Nucleus accumbens (tissue), 56 donors: ENCODE data around the gene TMEM154.

Experiments
- DNase-seq, 56 donors: peaks; one replicate each; lab custom pipeline; 2025; lab: John Stamatoyannopoulos, UW

Gene TMEM154

DNA sequence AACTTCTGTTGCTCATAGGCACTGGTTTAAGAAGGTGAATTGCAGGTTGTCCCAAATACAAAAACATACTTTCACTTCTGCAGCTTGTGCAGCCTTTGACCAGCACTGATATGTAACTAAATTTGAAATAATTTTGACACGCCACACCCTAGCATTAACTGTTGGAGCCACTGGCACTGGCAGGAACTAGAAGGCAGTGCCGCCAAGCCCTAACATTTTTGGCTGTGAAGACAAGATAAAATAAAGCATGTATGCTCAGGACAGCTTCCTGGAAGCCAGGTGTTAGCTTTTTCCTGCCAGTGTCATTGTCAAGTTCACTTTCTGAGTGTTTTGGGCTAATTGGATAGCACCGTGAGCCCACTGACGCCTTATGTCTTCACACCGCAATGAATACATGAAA lies 78.6 kb downstream of the TMEM154 start:
- DNase-seq: no peak

DNA sequence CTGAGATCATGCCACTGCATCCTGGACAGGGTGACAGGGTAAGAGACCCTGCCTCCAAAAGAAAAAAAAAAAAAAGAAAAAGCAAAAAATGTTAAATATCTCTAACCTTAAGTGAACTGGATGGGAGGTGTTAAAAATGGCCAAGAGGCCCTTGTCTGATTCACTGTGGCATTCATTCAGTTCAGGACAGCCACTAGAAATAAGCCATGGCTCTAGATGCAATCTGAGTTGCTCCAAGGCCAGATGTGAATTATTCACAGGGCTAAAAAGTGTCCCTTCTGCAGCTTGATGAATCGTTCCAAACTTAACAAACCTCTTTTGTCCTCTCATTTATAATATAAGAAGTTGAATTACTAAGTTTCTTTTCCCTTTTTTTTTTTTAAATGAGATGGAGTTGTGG lies 80.2 kb downstream of the TMEM154 start:
- DNase-seq: no peak

DNA sequence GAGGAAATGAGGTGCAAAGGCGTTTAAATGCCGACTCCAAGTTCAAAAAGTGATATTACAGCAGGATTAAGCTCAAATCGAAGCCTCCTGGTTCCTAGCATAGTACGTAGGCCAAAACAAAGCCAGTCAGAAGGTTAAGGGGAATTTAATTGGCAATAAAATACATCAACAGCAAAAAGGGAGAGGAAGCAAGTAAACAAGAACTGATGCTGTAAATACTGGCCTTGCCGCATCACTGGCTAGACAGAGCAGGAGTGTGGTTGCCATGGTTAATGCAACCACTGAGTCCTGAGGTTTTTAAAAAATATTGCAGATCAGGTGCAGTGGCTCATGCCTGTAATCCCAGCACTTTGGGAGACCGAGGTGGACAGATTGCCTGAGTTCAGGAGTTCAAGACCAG lies 80.7 kb downstream of the TMEM154 start:
- DNase-seq: no peak

DNA sequence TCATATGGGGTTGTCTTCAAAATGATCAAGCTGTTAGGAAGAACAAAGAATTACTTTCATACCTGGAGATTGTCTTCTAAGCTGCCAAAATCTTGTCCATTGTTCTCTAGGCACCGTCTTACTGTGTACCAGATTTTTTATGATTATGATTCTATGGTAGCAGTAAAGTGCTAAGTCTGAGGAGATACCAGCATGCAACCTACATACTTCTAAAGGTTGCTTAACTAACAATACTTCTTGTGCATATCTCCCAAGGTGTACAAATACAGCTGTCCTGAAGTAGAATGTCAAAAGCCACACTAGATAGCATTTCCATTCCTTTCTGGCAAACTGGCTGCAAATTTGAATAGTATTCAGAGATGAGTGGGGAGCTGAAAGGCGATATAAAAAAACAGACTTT lies 81.3 kb downstream of the TMEM154 start:
- DNase-seq: no peak

DNA sequence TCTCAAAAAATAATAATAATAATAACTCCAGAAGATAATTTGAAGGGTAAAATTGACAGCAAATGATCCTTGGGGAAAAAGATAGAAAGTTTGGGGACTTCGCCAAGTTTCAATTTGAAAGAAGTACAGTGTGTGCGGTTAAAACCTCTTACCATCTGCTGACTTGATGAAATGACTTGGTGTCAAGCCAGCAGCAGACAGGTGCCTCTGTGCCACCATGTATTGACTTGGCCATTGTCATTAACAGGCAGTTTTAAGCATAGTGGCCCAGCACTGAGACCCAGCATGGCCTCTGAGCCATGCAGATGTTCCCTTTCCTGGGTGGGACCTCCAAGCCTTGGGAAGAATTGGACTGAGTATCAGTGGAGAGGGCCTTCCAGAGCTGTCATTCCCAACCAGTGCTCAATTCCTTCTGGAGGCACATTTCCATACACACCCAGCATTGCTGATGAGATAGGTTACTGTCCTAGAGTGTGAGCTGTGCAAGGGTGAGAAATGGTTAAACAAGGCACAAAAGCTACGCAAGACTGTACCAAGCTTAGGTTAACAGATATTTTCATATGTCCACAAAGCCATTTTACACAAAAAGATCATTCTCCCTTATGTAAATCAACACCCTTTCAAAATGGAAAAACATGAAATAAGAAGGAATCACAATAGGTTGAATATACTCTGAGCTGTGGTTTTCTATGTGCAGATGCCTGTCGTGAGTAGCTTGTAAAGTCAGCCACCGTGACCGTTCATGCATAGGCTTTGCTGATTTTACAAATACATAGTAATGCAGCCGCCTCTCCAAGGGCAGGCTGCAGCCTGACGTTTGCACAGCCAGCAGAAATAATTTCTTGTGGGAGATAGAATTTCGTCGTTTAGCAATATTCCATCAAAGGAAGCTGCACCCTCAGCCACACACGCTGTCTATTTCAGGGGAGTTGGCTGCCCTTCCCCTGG lies 84.5 kb downstream of the TMEM154 start:
- DNase-seq: no peak

DNA sequence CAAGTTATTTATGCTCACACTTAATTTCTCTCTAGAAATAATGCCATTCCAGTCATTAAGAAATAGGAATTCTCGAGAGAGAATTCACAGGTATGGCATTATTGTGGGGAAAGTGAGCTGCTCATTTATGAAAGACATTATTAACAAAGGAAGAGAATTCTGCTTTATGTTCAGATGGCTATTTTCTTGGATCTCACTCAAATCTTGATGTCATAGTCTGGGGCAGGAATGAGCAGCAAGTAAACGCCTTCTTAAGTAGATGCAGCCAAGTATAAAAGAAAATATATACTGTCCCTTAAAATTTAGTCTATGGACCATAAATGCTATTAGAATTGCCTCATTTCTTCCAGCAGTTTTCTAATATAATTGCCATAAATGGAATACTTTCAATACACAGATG lies 85.7 kb downstream of the TMEM154 start:
- no peak for DNase-seq

DNA sequence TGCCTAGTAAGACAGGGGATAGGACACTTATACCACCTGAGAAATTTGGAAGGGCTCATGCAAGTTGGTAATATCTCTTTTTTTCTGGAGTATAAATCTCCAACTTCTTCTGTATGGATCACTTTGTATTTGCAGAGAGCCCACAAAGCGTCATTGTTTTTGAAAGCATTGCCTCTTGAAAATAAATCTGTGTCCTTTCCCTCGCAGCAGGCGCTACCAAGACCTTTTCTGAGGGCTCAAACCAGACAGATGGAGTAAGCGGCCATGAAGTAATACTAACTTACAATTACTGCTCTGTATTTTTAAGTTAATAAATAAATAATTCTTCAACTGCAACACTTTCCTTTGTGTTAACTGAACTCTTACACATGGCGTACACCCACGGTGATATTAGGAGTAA lies 87.9 kb downstream of the TMEM154 start:
- peak in 1 of 56 donors; percentile 7 for DNase-seq

DNA sequence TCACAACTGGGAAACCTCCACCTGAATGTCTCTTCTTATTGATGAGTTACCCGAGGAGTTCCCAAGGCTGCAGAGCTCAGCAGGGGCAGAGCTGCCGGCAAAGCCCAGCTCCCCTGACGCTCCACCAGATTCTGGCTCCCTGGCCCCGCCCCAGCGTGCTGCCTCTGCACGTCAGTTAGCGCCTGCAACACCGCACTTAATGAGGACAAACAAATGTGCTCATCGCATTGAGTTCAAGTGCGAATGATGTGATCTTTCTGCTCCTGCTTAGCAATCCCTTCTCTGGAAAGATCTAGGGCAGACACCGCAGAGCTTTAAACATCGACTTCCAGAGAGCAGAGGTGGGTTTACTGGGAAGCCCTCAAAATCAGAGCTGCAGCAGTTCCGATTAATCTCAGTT lies 88.4 kb downstream of the TMEM154 start:
- peak in 17 of 56 donors; percentile 2 to 47 (median 16) for DNase-seq

DNA sequence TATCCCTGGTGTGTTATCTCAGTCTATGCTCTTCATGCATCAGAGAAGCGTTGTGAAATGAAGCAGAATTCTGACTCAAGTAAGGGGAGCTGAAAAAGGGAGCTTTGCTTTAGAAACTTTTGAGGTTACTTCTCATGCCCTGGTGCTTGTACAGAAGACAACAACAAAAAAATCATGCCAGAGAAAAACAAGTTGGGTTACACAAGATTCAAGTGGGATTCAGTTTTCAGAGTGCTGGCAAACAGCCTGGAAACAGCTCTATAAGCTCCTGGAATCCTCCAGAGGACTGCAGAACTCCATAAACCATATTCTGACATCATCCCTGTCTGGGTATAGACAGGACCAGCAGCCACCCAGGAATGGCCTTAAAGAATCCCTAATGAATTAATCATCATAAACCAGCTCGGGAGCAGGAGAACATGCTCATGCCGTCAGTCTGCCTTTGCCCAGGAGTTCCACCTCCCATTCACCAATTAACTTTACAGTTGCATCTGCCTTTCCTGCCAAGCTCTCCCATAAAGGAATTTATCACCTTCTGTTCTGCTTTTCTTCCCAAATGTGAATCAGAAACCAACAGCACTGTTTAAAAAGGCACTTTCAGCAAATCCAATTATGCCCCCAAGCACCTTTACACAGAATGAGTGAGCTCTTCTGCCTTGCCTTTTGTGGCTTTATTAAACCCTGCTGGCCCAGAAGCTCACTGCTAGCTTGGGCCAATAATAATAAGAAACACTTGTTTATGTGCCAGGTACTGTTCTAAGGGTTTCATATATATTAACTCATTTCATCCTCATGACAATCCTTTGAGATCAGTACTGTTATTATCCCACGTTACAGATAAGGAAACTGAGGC lies 89.4 kb downstream of the TMEM154 start:
- DNase-seq: no peak

DNA sequence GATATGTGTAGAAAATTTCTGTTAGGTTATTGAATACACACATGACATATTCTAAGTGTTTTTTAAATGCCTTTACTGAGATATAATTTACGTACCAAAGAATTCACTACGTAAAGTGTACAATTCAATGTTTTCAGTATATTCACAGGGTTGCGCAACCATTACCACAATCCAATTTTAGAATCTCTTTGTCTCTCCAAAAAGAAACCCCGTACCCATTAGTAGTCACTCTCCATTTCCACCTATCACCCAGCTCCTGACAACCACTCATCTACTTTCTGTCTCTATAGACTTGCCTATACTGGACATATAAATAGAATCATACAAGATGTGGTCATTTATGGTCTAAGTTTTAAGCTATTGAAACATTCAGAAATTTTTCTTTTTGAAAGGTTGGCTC lies 90.9 kb downstream of the TMEM154 start:
- no peak for DNase-seq

DNA sequence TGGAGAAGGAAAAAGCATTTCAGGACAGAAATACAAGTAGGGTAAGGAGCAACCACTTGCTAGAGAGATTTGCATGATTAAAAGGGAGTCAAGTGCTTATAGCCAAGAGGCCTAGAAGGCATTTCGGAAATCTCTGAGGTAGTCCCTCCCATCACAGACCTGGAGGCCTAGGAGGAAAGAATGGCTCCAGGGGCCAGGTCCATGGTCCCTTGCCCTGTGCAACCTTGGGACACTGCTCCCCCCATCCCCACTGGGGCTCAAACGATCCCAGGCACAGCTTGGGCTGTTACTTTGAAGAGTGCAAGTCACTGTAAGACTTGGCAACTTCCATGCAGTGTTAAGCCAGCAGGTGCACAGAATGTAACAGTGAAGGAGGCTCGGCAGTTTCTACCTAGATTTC lies 92.7 kb downstream of the TMEM154 start:
- DNase-seq: no peak

DNA sequence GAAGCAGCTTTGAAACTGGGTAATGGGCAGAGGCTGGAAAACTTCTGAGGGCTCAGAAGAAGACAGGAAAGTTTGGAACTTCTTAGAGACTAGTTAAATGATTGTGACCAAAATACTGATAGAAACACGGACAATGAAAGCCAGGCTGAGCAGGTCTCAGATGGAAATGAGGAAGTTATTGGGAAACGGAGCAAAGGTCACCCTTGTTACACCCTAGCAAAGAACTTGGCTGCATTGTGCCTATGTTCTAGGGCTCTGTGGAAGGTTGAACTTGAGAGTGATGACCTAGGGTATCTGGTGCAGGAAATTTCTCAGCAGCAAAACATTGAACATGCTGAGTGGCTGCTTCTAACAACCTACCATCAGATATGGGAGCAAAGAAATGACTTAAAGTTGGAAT lies 93.1 kb downstream of the TMEM154 start:
- DNase-seq: no peak

DNA sequence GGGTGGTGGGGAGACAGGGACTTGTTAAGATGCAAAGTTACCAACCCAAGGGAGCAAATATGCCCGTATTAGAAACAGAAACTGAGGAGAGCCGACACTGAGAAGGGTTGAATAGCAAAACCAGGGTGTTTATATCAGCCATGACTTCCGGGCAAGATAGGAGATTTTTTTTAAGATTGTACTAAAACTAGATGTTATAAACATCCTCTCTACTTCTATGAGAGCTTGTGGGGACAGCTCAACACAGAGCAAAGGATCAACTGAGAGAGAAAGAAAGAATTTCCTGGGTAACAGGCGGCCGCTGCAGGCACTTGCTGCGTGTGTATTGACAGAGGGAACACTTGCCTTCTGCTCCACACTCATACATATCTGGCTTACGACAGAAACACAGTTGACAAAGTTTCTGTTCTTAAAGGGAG lies 94.8 kb downstream of the TMEM154 start:
- no peak for DNase-seq

DNA sequence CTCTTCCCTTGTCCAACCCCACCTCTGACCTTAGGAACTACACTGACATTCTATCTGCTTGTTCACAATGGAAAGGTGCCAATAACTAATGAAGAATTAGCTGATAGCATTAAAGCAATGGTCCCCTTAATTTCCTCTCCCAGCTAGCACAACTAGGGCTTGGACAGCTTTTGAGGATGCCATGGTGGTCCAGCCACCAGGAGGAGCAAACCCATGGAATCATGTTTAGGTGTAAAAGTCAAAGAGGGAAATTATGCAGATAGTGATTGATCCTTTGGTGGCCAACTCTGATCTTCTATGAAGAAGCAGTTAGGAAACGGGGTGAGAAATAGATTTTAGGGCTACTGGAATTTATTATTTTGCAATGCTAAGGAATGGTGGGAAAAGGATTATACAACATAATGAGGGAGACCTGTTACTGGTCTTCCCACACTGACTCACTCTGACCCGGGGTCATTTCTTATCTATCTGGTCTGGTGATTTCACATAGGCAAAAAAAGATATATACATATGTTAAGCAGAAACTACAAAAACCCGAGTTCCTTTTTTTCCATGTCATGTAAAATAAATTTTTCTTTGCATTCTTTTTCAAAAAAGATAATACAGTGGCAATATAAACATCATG lies 98.1 kb downstream of the TMEM154 start:
- no peak for DNase-seq

DNA sequence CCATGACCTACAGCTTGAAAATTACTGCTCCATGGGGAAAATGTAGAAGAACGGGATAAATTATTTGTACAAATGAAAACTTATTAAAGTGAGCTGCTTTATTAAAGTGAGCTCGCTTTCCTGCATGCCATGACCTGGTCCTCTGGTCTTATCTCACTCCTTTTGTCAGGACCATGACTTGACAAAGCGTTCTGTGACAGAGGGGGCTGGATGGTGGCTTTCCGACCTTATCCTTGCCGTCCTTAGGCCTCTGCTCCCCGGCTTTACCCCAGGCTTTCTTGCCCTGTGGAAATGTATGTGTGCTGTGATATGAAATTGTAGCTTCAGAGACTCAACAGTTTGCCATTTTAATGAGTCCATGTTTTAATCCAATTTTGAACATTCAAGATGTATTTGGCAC lies 99.9 kb downstream of the TMEM154 start:
- no peak for DNase-seq

DNA sequence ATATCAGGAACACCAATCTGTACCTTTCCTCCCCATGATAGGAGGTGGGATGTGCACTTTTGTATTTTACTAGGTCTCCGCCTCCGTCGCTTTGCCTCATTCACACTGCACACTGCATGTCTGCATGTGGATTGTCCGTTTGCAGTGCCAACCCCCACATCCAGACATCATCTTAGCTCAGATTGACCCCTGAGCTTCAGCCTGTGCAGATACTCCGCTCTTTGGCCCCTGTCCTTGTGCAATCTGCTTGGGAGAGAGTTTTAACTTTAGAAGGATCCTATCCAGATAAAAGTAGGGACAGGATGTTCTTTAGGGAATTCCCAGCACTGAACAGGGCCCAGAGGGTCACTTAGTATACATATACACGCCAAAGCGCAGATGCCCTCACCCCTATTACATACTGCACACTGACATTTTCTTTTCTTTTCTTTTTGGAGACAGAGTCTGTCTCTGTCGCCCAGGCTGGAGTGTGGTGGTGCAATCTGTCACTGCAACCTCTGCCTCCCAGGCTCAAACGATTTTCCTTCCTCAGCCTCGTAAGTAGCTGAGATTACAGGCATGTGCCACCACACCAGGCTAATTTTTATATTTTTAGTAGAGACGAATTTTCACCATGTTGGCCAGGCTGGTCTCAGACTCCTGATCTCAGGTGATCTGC lies 100.6 kb downstream of the TMEM154 start:
- no peak for DNase-seq

DNA sequence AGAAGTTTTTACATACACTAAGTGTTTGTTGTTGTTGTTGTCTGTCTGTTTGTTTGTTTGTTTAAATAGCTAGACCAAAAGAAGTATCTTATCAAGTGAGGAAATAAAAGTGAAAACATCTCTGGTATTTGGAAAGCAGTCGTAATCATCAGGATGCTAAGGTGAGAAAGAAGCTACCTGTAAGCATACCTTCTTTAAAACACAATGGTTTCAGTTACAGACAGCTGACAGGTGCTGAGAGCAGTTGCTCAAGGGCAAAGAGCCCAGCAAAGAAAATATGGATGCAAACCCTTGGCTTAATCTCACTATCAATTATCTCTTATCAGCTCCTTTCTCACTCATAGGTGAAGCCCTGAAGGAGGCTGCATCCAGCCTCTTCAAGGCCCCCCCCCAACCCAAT lies 101.1 kb downstream of the TMEM154 start:
- DNase-seq: no peak

DNA sequence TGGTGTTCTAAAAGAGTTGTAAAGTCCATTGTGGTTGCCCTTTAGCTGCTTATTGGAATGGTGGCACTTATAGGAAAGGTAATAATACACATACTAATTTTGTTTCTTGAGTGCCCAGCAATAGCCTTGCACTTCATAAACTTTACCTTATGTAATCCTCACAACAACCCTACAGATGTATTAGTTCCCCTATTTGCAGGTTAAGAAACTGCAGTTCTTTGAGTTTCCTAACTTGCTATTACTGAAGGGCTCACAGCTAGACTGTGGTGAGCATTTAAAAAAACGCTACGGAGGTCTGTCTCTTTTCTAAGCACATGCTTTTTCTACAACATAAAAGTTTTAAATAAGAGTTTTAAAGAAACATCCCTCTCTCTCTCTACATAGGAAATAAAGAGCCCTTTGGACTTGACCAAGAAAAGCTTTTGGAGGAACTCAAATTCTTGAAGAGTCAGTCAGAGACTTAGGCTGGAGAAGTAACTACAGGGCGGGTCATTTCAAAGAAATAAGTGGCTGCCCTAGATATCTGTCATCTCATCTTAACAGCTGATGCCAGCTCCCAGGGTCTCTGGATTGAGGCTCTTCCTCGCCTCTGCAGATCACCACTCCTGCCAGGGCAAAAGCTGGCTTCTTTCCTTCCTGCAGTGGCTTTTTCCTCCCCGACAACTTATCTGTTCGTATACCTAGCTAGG lies 101.9 kb downstream of the TMEM154 start:
- DNase-seq: no peak

DNA sequence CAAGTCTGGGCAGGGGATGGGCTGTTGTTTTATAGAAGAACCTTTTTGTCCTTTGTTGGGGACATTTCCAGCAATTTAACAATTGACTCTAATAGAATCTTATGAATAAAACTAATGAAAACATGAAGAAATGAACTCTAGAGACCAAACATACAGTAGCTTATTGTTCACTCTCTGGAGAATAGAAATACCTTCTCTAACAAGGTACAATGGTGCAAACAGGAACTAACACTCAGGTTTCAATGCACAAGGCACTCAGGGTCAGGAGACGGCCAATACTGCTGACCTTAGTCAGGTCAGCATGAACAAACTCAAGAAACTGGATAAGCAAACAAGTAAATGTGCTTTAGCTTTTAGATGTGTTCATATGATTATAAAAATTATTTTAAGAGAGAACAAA lies 104.3 kb downstream of the TMEM154 start:
- no peak for DNase-seq

DNA sequence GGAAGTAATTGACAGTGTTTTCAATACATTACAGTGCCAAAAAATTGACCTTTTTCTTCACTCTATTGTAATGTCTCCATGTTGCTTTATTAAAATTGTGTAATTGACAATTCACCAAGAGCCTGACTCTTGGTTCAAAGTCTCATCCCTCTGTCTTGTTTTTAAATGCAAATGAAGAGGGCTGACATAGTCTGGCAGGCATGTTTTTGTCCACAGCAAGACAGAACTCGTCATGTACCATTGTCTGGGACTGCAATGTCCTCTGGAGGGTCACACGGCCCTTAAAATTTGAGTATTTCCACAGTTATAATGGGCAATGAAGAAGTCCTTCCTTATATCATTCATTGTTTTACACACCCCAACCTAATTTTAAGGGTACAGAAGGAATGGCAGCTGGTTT lies 105.9 kb downstream of the TMEM154 start:
- no peak for DNase-seq
